GM10266 (cell line): ENCODE results near the gene KRTAP9-2.
"Not testable (repeated sequence)": the region's sequence is repeated elsewhere in the genome, so short reads cannot be mapped to it uniquely, and the experiment has no call there.

Experiments used
- DNase-seq: peaks from one replicate; pipeline ENCODE4 v3.0.0; 2012; ENCODE audit errors: extremely low spot score
- CTCF ChIP-seq: IDR thresholded peaks from 2 replicates; pipeline ENCODE4 v1.5.1; 2012; ENCODE audit warnings: mild to moderate bottlenecking, low read depth; ENCODE audit not compliant: control insufficient read depth, insufficient read depth; ENCODE audit errors: missing control alignments

The KRTAP9-2 gene

GRCh38 chr17:41267711-41268110 is 41.3 kb downstream of the KRTAP9-2 start:
- no peak for DNase-seq
- TF ChIP-seq CTCF, result no peak

GRCh38 chr17:41271323-41271722 is 44.9 kb downstream of the KRTAP9-2 start:
- not testable (repeated sequence) for DNase-seq

- no peak for TF ChIP-seq CTCF
- no peak for DNase-seq
Measured at GRCh38 chr17:41271858-41272257, 45.4 kb downstream of the KRTAP9-2 start.

GRCh38 chr17:41275648-41276190 is 49.3 kb downstream of the KRTAP9-2 start, which contains the start of gene KRTAP9-7:
KRTAP9-7 (plus strand) TSS chr17:41275698; CDS start chr17:41275698, 0 bp downstream.
- not testable (repeated sequence) for DNase-seq
